Endothelial cell of umbilical vein (primary cell): ENCODE data around the gene SMAD1. TPM values are rescaled to one million over a fixed set of nuclear protein-coding genes. Genes with fewer than 3 reads are reported as not detected.

Experiments used
- BruUV-seq: library from RNA; stranded (reverse); fragments of 400-500 nt; replicated peaks from 2 replicates; lab custom pipeline; 2021; lab: Mats Ljungman, UMichigan
- CTCF ChIA-PET: fragments of 300-600, 350-600 bp; sonication (Branson Sonifier 250); formaldehyde crosslinking; loops from one replicate; lab custom pipeline; 2021; ENCODE audit warnings: antibody characterized with exemption, inconsistent platforms; lab: Charles Lee
- POLR2A ChIA-PET: fragments of 300-600, 350-600 bp; sonication (Branson Sonifier 250); formaldehyde crosslinking; loops from one replicate; lab custom pipeline; 2021; ENCODE audit warnings: antibody characterized with exemption, inconsistent platforms; lab: Charles Lee
- DNase-seq: peaks from one replicate; pipeline ENCODE4 v3.0.0-alpha.2; 2011; ENCODE audit warnings: low read depth, low spot score
- FAIRE-seq: peaks from 2 replicates; lab custom pipeline; 2011; peaks lifted over from hg19 to GRCh38; lab: Jason Lieb, UNC
- H2AFZ ChIP-seq: 2 replicates; pipeline ENCODE4 v1.6.0; 2012; ENCODE audit warnings: low read depth, low read length, control low read depth, inconsistent platforms
- H3K27ac ChIP-seq: 2 replicates; pipeline ENCODE4 v1.5.1; 2011; ENCODE audit warnings: low read depth, mild to moderate bottlenecking, control low read depth, low read length, moderate library complexity; ENCODE audit not compliant: insufficient read depth
- H3K27me3 ChIP-seq, 2 experiments: 2 replicates each; pipeline versions ENCODE4 v1.6.0 to v1.6.1; 2011; ENCODE audit warnings: low read length in 2 of 2, mixed read lengths in 1 of 2; ENCODE audit not compliant: control insufficient read depth in 2 of 2, insufficient read depth in 2 of 2
- H3K36me3 ChIP-seq, 2 experiments: 2 replicates in 1 of 2; 3 replicates in 1 of 2; pipeline ENCODE4 v1.5.1; 2011; ENCODE audit warnings: low read length in 2 of 2, mild to moderate bottlenecking in 1 of 2, moderate library complexity in 1 of 2; ENCODE audit not compliant: control insufficient read depth in 2 of 2, insufficient read depth in 2 of 2; ENCODE audit errors: extremely low read depth in 1 of 2
- H3K4me1 ChIP-seq: 3 replicates; pipeline ENCODE4 v1.5.1; 2011; ENCODE audit warnings: mild to moderate bottlenecking, low read length; ENCODE audit not compliant: control insufficient read depth, insufficient read depth; ENCODE audit errors: extremely low read depth
- H3K4me2 ChIP-seq: 2 replicates; pipeline ENCODE4 v1.6.1; 2011; ENCODE audit warnings: low read length, control low read depth, mixed read lengths; ENCODE audit not compliant: insufficient read depth
- H3K4me3 ChIP-seq, 3 experiments: fragments of 200-600 bp in 1 of 3; sonication (generic), shearing (Covaris generic) in 1 of 3; replicated peaks in 1 of 3; 2 replicates each; pipeline ENCODE4 v1.5.1; 2011 to 2016; ENCODE audit warnings: control low read depth in 3 of 3, low read length in 3 of 3, mild to moderate bottlenecking in 2 of 3, inconsistent platforms in 1 of 3, low read depth in 1 of 3, moderate library complexity in 1 of 3; ENCODE audit not compliant: insufficient read depth in 1 of 3
- H3K79me2 ChIP-seq: 2 replicates; pipeline ENCODE4 v1.6.0; 2012; ENCODE audit warnings: low read length, inconsistent platforms; ENCODE audit not compliant: control insufficient read depth, insufficient read depth
- H3K9ac ChIP-seq: replicated peaks from 2 replicates; pipeline ENCODE3; 2011; ENCODE audit warnings: low read length, control low read depth; ENCODE audit not compliant: insufficient read depth; ENCODE audit errors: extremely low read depth
- H3K9me1 ChIP-seq: replicated peaks from 3 replicates; pipeline ENCODE4 v1.6.0; 2011; ENCODE audit warnings: mild to moderate bottlenecking, low read length; ENCODE audit not compliant: control insufficient read depth, insufficient read depth; ENCODE audit errors: extremely low read depth
- H3K9me3 ChIP-seq: replicated peaks from 2 replicates; pipeline ENCODE4 v1.5.1; 2012; ENCODE audit warnings: low read length, inconsistent platforms; ENCODE audit not compliant: control insufficient read depth, insufficient read depth
- H4K20me1 ChIP-seq: replicated peaks from 2 replicates; pipeline ENCODE3; 2011; ENCODE audit warnings: mild to moderate bottlenecking, low read length; ENCODE audit not compliant: control insufficient read depth, insufficient read depth; ENCODE audit errors: extremely low read depth
- CTCF ChIP-seq, 2 donors: IDR thresholded peaks; 1 replicate in 1 of 2; 2 replicates in 1 of 2; pipeline ENCODE4 v1.5.1; 2011; ENCODE audit warnings: low read length in 2 of 2, mild to moderate bottlenecking in 2 of 2, moderate library complexity in 2 of 2, control low read depth in 1 of 2, inconsistent platforms in 1 of 2, low read depth in 1 of 2; ENCODE audit not compliant: insufficient read depth in 1 of 2; ENCODE audit errors: extremely low read depth in 1 of 2
- EZH2 ChIP-seq: IDR thresholded peaks from 2 replicates; pipeline ENCODE4 v1.6.1; 2012; ENCODE audit warnings: borderline replicate concordance, low read depth, mild to moderate bottlenecking, moderate library complexity, low read length, inconsistent platforms; ENCODE audit not compliant: severe bottlenecking
- FOS ChIP-seq: IDR thresholded peaks from 2 replicates; pipeline ENCODE4 v1.6.1; 2011; ENCODE audit warnings: mild to moderate bottlenecking, low read length, moderate library complexity, borderline replicate concordance; ENCODE audit not compliant: insufficient read depth
- GATA2 ChIP-seq: IDR thresholded peaks from 2 replicates; pipeline ENCODE4 v1.7.0; 2011; ENCODE audit warnings: low read depth, mild to moderate bottlenecking, moderate library complexity, mixed read lengths, low read length; ENCODE audit not compliant: insufficient read length, insufficient read depth
- JUN ChIP-seq: IDR thresholded peaks from 2 replicates; pipeline ENCODE4 v1.6.1; 2011; ENCODE audit warnings: borderline replicate concordance, low read depth; ENCODE audit not compliant: insufficient read length, insufficient read depth
- MAX ChIP-seq: IDR thresholded peaks from 2 replicates; pipeline ENCODE4 v1.6.1; 2011; ENCODE audit not compliant: insufficient read depth, insufficient read length
- MYC ChIP-seq: IDR thresholded peaks from one replicate; pipeline ENCODE4 v1.6.1; 2011; ENCODE audit warnings: mild to moderate bottlenecking, low read depth, low read length
- POLR2A ChIP-seq: IDR thresholded peaks from 2 replicates; pipeline ENCODE4 v1.6.1; 2012; ENCODE audit warnings: low read depth, mild to moderate bottlenecking, control low read depth, low read length
- POLR2AphosphoS5 ChIP-seq: IDR thresholded peaks from 2 replicates; pipeline ENCODE4 v1.6.1; 2012; ENCODE audit warnings: low read depth, mild to moderate bottlenecking, control low read depth, low read length, moderate library complexity; ENCODE audit not compliant: insufficient read depth
- dilution Hi-C: fragments of 300-500 bp; cut with MboI; formaldehyde crosslinking; loops from one replicate; pipeline ENCODE4 v1.15.0; 2019; ENCODE audit warnings: low sequenced_read_pairs; ENCODE audit not compliant: extremely low pct_ligation_motif_present
- intact Hi-C: fragments of 100-400 bp; cut with micrococcal nuclease; formaldehyde crosslinking; loops from one replicate; pipeline ENCODE4 v1.10.0; 2022
- polyA plus RNA-seq, 4 experiments: library from polyadenylated mRNA; depleted of rRNA in 3 of 4; stranded (reverse) in 3 of 4; unstranded in 1 of 4; fragments of >200 nt; gene quantifications; 2 replicates each; pipeline versions ENCODE4 v1.2.1 to v1.2.3, GENCODE V29; 2011 to 2012; ENCODE audit warnings: missing spikeins in 1 of 4
- total RNA-seq: library from RNA; stranded (reverse); gene quantifications from 2 replicates; pipeline ENCODE4 v1.2.3, GENCODE V29; 2021

SMAD1 gene
- total and polyA plus RNA-seq, 2 donors (not counting 3 experiments of a cell fraction or from before 2014, with no cell fraction given), result 101 to 116 TPM

GRCh38 chr4:145531859-145532258 lies 50.2 kb downstream of the SMAD1 start:
- Histone ChIP-seq H4K20me1 (no peaks in the 10 kb centered on the region), H3K27ac (no peak overlapping the region), H3K4me3 (no peak overlapping the region), H3K4me1 (peaks cover 16% of the 10 kb centered on the region), H3K79me2 (peaks cover 58% of the 10 kb centered on the region), H3K27me3 (no peaks in the 10 kb centered on the region), H3K4me2 (no peak overlapping the region), H3K9me1 (no peaks in the 10 kb centered on the region), H3K36me3 (peaks cover 0 to 2% of the 10 kb centered on the region in 2 experiments), H3K9ac (no peak overlapping the region), H3K9me3 (no peaks in the 10 kb centered on the region), H2AFZ (no peak overlapping the region)
- DNase-seq (no peak), FAIRE-seq (no peak)
- dilution Hi-C loops, result no loop called here
- ChIA-PET POLR2A (no interaction called here), CTCF (interaction anchor here (0.9 to 1.6 kb wide), 4 partner anchors 10 to 92 kb away, joined by 3 to 8 read pairs (median 4); no protein-coding TSS in a partner anchor)
- BruUV-seq, result no TSS peak
- TF ChIP-seq JUN, result no peak
- no peak for TF ChIP-seq CTCF (IDR thresholded peaks at IDR 0.05; ENCODE audit: extremely low read depth in 1 of 2, insufficient read depth in 1 of 2, low read depth in 1 of 2, low read length in 2 of 2)
- TF ChIP-seq GATA2, result no peak
- intact Hi-C loops, result no loop called here

GRCh38 chr4:145533001-145533400 lies 51.3 kb downstream of the SMAD1 start:
- intact Hi-C loops (no loop called here), dilution Hi-C loops (no loop called here)
- POLR2A ChIA-PET, result interaction anchor here (0.6 kb wide), 1 partner anchor 79 kb away, joined by 3 read pairs; no protein-coding TSS in a partner anchor
- Histone ChIP-seq H3K4me2 (no peak overlapping the region), H3K9me1 (no peaks in the 10 kb centered on the region), H3K9me3 (no peaks in the 10 kb centered on the region), H3K4me3 (no peak overlapping the region), H3K27me3 (no peaks in the 10 kb centered on the region), H3K27ac (no peak overlapping the region), H4K20me1 (no peaks in the 10 kb centered on the region), H3K4me1 (peaks cover 16% of the 10 kb centered on the region), H3K9ac (no peak overlapping the region), H2AFZ (no peak overlapping the region), H3K79me2 (peaks cover 53% of the 10 kb centered on the region), H3K36me3 (peaks cover 0 to 2% of the 10 kb centered on the region in 2 experiments)
- no TSS peak for BruUV-seq
- CTCF ChIA-PET, result interaction anchor here (0.9 to 1.0 kb wide), 3 partner anchors 9 to 24 kb away, joined by 4 to 5 read pairs (median 5); no protein-coding TSS in a partner anchor
- no peak for DNase-seq
- no peak for FAIRE-seq
- TF ChIP-seq MAX, result no peak
- TF ChIP-seq EZH2, result no peak
- TF ChIP-seq JUN, result no peak
- no peak for TF ChIP-seq GATA2
- TF ChIP-seq POLR2AphosphoS5, result no peak
- no peak for TF ChIP-seq FOS
- TF ChIP-seq MYC, result no peak
- TF ChIP-seq POLR2A, result no peak
- no peak for TF ChIP-seq CTCF (IDR thresholded peaks at IDR 0.05; ENCODE audit: extremely low read depth in 1 of 2, insufficient read depth in 1 of 2, low read depth in 1 of 2, low read length in 2 of 2)
